H1 (cell line): ENCODE data around the gene LCN15.
A peak's percentile ranks its signal among the peaks of the same experiment; 100 is the strongest.

Source experiments
- CHD2 ChIP-seq: IDR thresholded peaks from 2 replicates; pipeline ENCODE4 v1.6.1; 2012; ENCODE audit warnings: low read length, improper control_type of control experiment
- EP300 ChIP-seq, 2 experiments: IDR thresholded peaks; 1 replicate in 1 of 2; 2 replicates in 1 of 2; pipeline ENCODE4 v1.6.1; 2011 to 2012; ENCODE audit warnings: low read depth in 2 of 2, low read length in 2 of 2, mild to moderate bottlenecking in 2 of 2, borderline replicate concordance in 1 of 2, inconsistent platforms in 1 of 2, moderate library complexity in 1 of 2
- EZH2 ChIP-seq: fragments of 200-600 bp; sonication (generic); IDR thresholded peaks from 2 replicates; pipeline ENCODE4 v1.7.1; 2012; ENCODE audit warnings: low read depth, mild to moderate bottlenecking, moderate library complexity, low read length, inconsistent platforms; ENCODE audit not compliant: severe bottlenecking
- MAFK ChIP-seq: IDR thresholded peaks from 2 replicates; pipeline ENCODE4 v1.6.1; 2012; ENCODE audit warnings: low read depth, mild to moderate bottlenecking, improper control_type of control experiment, low read length
- POLR2A ChIP-seq, 2 experiments: IDR thresholded peaks; 1 replicate in 1 of 2; 2 replicates in 1 of 2; pipeline ENCODE4 v1.6.1; 2011; ENCODE audit warnings: low read depth in 2 of 2, low read length in 2 of 2, mild to moderate bottlenecking in 2 of 2; ENCODE audit errors: control extremely low read depth in 1 of 2
- POLR2AphosphoS5 ChIP-seq: IDR thresholded peaks from 2 replicates; pipeline ENCODE4 v1.6.1; 2011; ENCODE audit warnings: low read depth, low read length
- RBBP5 ChIP-seq: IDR thresholded peaks from 2 replicates; pipeline ENCODE4 v1.7.1; 2012; ENCODE audit warnings: low read depth, mild to moderate bottlenecking, inconsistent platforms, low read length, moderate library complexity, borderline replicate concordance
- RFX5 ChIP-seq: IDR thresholded peaks from 2 replicates; pipeline ENCODE4 v1.6.1; 2011; ENCODE audit warnings: low read depth, low read length, improper control_type of control experiment, borderline replicate concordance
- SIN3A ChIP-seq, 2 experiments: IDR thresholded peaks in 1 of 2; conservative IDR thresholded peaks in 1 of 2; 2 replicates each; pipeline ENCODE4 v1.6.1; 2011 to 2012; ENCODE audit warnings: low read length in 2 of 2, improper control_type of control experiment in 1 of 2, low read depth in 1 of 2, mild to moderate bottlenecking in 1 of 2
- ZNF274 ChIP-seq: IDR thresholded peaks from 2 replicates; pipeline ENCODE4 v1.7.0; 2012; ENCODE audit warnings: low read length, borderline replicate concordance; ENCODE audit errors: extremely low read depth
- TF ChIP-seq, protein P1 (sequence below), 3 experiments: IDR thresholded peaks; 1 replicate in 2 of 3; 2 replicates in 1 of 3; pipeline versions ENCODE4 v1.5.1 to v1.6.1; 2011; ENCODE audit warnings: low read length in 3 of 3, mild to moderate bottlenecking in 3 of 3, inconsistent platforms in 2 of 3, low read depth in 1 of 3, moderate library complexity in 1 of 3; ENCODE audit not compliant: insufficient read depth in 1 of 3; ENCODE audit errors: control extremely low read depth in 1 of 3
- TF ChIP-seq, protein P2 (sequence below): IDR thresholded peaks from 2 replicates; pipeline ENCODE4 v1.6.1; 2012; ENCODE audit warnings: low read length, inconsistent platforms

DNA sequence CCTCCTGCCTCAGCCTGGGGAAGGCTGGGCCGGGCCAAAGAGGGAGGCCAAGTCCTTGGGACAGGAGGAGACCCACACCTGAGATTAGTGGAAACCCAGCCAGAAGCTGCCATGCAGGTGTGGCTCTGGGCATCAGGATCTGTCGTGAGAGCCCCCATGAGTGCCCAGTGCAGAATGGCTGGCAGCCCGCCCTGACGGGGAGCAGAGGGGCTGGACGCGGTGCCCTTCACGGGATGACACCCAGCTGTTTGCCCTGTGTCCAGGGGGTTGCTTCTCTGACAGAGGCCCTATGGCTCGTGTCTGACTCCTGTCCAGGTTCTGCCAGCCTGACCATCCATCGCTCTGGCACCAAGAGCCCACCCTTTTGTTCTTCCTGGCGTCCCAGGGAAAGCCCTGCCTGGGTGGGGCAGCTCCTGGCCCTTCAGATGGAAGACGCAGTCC lies 43.4 kb downstream of the LCN15 start:
- no peak for TF ChIP-seq RFX5
- TF ChIP-seq RBBP5 = no peak
- TF ChIP-seq EZH2 = no peak
- no peak for TF ChIP-seq POLR2A (IDR thresholded peaks at IDR 0.05; ENCODE audit: control extremely low read depth in 1 of 2, low read depth in 2 of 2, low read length in 2 of 2)
- TF ChIP-seq POLR2AphosphoS5 = 0 out of 2 replicates have a peak, but pooled peaks have one; percentile 11
- TF ChIP-seq, protein P1, sequence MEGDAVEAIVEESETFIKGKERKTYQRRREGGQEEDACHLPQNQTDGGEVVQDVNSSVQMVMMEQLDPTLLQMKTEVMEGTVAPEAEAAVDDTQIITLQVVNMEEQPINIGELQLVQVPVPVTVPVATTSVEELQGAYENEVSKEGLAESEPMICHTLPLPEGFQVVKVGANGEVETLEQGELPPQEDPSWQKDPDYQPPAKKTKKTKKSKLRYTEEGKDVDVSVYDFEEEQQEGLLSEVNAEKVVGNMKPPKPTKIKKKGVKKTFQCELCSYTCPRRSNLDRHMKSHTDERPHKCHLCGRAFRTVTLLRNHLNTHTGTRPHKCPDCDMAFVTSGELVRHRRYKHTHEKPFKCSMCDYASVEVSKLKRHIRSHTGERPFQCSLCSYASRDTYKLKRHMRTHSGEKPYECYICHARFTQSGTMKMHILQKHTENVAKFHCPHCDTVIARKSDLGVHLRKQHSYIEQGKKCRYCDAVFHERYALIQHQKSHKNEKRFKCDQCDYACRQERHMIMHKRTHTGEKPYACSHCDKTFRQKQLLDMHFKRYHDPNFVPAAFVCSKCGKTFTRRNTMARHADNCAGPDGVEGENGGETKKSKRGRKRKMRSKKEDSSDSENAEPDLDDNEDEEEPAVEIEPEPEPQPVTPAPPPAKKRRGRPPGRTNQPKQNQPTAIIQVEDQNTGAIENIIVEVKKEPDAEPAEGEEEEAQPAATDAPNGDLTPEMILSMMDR (IDR thresholded peaks at IDR 0.05; ENCODE audit: control extremely low read depth in 1 of 3, insufficient read depth in 1 of 3, low read depth in 1 of 3, low read length in 3 of 3) = no peak
- no peak for TF ChIP-seq MAFK
- no peak for TF ChIP-seq CHD2
- TF ChIP-seq, protein P2, sequence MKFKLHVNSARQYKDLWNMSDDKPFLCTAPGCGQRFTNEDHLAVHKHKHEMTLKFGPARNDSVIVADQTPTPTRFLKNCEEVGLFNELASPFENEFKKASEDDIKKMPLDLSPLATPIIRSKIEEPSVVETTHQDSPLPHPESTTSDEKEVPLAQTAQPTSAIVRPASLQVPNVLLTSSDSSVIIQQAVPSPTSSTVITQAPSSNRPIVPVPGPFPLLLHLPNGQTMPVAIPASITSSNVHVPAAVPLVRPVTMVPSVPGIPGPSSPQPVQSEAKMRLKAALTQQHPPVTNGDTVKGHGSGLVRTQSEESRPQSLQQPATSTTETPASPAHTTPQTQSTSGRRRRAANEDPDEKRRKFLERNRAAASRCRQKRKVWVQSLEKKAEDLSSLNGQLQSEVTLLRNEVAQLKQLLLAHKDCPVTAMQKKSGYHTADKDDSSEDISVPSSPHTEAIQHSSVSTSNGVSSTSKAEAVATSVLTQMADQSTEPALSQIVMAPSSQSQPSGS = no peak
- TF ChIP-seq EP300 (IDR thresholded peaks at IDR 0.05; ENCODE audit: borderline replicate concordance in 1 of 2, low read depth in 2 of 2, low read length in 2 of 2) = no peak
- no peak for TF ChIP-seq ZNF274
- no peak for TF ChIP-seq SIN3A (conservative IDR thresholded peaks at IDR 0.05 in 1 of 2, IDR thresholded peaks at IDR 0.05 in 1 of 2; ENCODE audit: low read depth in 1 of 2, low read length in 2 of 2)
